Panc1 (cell line): ENCODE results near the gene SUGCT.

ENCODE experiments used
- POLR2AphosphoS5 ChIP-seq: IDR thresholded peaks from 2 replicates; pipeline ENCODE4 v1.6.1; 2012; ENCODE audit warnings: mild to moderate bottlenecking, low read depth, low read length, moderate library complexity
- REST ChIP-seq, 2 experiments: IDR thresholded peaks; 2 replicates each; pipeline ENCODE4 v1.6.1; 2011 to 2012; ENCODE audit warnings: low read depth in 2 of 2, control low read depth in 1 of 2, low read length in 1 of 2, mild to moderate bottlenecking in 1 of 2, moderate library complexity in 1 of 2; ENCODE audit not compliant: insufficient read depth in 1 of 2
- SIN3A ChIP-seq: IDR thresholded peaks from 2 replicates; pipeline ENCODE4 v1.6.1; 2012; ENCODE audit warnings: low read depth, mild to moderate bottlenecking, low read length, moderate library complexity, borderline replicate concordance; ENCODE audit not compliant: insufficient read depth
- TCF7L2 ChIP-seq: IDR thresholded peaks from 2 replicates; pipeline ENCODE4 v1.6.1; 2011; ENCODE audit warnings: mild to moderate bottlenecking, low read depth, low read length, inconsistent platforms
- TF ChIP-seq, protein P1 (sequence below): fragments of 450-650 bp; IDR thresholded peaks from 2 replicates; pipeline ENCODE4 v1.5.1; 2017; ENCODE audit warnings: mild to moderate bottlenecking

- TF ChIP-seq, protein P1, sequence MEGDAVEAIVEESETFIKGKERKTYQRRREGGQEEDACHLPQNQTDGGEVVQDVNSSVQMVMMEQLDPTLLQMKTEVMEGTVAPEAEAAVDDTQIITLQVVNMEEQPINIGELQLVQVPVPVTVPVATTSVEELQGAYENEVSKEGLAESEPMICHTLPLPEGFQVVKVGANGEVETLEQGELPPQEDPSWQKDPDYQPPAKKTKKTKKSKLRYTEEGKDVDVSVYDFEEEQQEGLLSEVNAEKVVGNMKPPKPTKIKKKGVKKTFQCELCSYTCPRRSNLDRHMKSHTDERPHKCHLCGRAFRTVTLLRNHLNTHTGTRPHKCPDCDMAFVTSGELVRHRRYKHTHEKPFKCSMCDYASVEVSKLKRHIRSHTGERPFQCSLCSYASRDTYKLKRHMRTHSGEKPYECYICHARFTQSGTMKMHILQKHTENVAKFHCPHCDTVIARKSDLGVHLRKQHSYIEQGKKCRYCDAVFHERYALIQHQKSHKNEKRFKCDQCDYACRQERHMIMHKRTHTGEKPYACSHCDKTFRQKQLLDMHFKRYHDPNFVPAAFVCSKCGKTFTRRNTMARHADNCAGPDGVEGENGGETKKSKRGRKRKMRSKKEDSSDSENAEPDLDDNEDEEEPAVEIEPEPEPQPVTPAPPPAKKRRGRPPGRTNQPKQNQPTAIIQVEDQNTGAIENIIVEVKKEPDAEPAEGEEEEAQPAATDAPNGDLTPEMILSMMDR = no peak
- TF ChIP-seq POLR2AphosphoS5 (no peak), TCF7L2 (no peak), SIN3A (no peak), REST (IDR thresholded peaks at IDR 0.05; ENCODE audit: insufficient read depth in 1 of 2, low read depth in 2 of 2, low read length in 1 of 2) (no peak)
Measured at GRCh38 chr7:40418983-40419382, 284.2 kb downstream of the SUGCT start.
